ENCODE data around the gene UST.
"Not testable (repeated sequence)": the region's sequence is repeated elsewhere in the genome, so short reads cannot be mapped to it uniquely, and the experiment has no call there.

UST gene

GRCh38 chr6:149097794-149098193 lies 351.0 kb downstream of the UST start:
- DNase-seq (ENCODE audit: insufficient read length, low spot score), result no peak
- peak; percentile 26 for FAIRE-seq

DNA sequence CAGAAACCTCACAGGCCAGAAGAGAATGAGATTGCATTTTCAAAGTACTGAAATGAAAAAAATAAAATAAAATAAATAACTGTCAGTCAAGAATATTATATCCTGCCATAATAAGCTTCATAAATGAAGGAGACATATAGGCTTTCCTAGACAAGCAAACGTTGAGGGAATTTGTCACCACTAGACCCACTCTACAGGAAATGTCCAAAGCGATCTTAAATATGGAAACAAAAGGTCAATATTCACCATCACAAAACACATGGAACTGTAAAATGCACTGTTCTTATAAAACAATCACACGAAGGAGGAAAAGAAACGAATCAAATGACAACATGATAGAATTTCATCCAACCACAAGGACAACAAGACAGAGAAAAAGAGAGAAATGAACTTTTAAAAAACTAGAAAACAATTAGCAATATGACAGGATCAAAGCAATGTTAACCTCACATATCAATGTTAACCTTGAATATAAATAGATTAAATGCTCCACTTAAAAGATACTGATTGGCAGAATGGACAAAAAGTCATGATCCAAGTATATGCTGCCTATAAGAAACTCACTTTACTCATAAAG lies 352.0 kb downstream of the UST start:
- FAIRE-seq, result no peak
- DNase-seq (ENCODE audit: insufficient read length, low spot score), result no peak

DNA sequence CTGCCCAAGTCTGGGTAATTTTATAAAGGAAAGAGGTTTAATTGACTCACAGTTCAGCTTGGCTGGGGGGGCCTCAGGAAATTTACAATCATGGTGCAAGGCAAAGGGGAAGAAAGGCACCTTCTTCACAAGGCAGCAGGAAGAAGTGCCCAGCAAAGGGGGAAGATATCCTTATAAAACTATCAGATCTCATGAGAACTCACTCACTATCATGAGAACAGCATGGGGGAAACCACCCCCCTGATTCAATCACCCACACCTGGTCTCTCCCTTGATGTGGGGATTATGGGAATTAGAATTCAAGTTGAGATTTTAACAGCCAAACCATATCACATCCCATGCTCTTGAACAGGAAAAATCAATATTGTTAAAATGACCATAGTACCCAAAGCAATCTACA lies 355.5 kb downstream of the UST start:
- DNase-seq (ENCODE audit: insufficient read length, low spot score) (no peak), FAIRE-seq (no peak)

DNA sequence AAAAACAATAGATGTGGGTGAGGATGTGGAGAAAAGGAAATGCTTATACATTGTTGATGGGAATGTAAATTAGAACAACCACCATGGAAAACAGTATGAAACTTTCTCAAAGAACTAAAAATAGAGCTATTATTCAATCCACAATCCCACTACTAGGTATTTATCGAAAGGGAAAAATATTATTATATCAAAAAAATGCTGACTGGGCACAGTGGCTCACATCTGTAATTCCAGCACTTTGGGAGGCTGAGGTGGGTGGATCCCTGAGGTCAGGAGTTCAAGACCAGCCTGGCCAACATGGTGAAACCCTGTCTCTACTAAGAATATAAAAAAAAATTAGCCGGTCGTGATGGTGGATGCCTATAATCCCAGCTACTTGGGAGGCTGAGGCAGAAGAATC lies 357.1 kb downstream of the UST start:
- not testable (repeated sequence) for DNase-seq (ENCODE audit: insufficient read length, low spot score); FAIRE-seq

DNA sequence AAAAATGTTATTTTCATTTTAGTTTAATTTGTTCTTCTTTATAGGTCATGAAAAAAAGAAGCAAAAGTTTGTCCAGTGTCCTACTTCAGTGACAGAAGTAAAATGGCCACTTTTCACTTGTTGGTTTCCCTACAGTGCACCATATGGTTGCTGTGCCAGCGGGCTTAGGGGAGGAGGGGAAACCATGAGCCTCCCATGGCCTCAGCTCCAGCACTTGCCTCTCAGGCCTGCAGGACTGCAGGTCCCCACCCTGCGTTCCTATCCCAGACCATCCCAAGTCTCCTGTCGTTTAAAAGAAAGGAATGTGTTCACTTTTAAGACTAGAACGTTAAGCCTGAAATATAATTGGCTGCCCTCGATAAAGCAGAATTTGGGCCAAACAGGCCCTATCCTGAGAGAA lies 360.7 kb downstream of the UST start:
- FAIRE-seq, result no peak

GRCh38 chr6:149108038-149108748 lies 361.4 kb downstream of the UST start:
- DNase-seq (ENCODE audit: insufficient read length, low spot score), result no peak
- no peak for FAIRE-seq

More for the DNA sequence above, 360.7 kb downstream of the UST start:
- no peak for DNase-seq (ENCODE audit: insufficient read length, low spot score)

- FAIRE-seq, result no peak
These were observed 361.9 kb downstream of the UST start for GRCh38 chr6:149108749-149109100.

DNA sequence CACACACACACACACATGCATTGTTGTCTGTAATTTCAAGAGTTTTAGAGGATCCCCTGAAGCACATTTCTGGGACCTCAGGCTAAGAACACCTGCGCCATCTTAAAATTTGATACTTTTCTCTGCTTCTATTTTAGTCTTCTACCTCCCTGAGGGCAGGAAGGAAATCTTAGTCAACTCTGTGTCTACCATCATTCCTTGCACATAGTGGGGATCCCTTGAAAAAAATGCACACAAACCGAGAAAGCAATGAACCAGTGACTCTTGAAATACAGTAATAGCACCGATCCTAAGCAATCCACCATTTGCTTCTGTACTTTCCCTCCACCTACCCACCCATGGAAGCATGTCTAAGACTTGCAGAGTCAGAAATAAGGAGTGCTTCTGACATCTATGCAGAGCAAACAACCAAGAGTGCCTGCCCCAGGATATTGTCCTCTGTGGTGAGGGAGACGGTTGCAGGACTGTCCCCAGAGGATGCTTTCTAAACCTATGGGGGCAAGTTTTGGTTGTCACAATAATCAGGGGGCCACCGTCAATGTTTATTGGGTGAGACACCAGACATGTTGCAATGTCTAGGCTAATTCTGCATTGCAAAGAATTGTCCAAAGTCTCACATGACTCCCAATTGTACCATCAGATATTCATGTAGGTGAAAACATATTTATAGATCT lies 362.7 kb downstream of the UST start:
- DNase-seq (ENCODE audit: insufficient read length, low spot score) (no peak), FAIRE-seq (peak; percentile 60)

More at GRCh38 chr6:149108749-149109100, 361.9 kb downstream of the UST start:
- DNase-seq (ENCODE audit: insufficient read length, low spot score), result no peak

DNA sequence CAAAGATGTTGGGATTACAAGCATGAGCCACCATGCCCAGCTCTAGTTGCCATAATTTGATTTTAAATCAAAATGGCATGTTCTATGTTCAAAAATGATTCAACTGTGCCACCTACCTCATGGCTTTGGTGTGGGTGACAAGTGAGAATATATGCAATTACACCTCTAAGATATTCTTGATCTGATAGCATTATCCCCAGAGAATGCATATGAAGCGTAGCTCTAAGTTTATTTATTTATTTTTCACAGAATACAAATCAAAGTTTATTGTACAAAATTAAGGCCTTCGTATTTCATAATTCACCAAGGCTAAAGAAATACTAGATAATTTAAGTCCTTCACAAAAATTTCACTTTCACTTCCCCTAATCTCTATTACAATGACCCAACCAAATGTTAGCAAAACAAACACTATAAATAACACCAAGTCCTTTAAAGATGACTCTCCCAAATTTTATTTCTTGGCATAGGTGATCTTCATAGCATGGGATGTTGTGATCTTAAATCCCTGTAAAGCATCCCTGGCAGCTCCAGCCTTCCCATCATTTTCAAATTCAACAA lies 364.8 kb downstream of the UST start:
- DNase-seq (ENCODE audit: insufficient read length, low spot score), result no peak
- FAIRE-seq, result peak; percentile 91

DNA sequence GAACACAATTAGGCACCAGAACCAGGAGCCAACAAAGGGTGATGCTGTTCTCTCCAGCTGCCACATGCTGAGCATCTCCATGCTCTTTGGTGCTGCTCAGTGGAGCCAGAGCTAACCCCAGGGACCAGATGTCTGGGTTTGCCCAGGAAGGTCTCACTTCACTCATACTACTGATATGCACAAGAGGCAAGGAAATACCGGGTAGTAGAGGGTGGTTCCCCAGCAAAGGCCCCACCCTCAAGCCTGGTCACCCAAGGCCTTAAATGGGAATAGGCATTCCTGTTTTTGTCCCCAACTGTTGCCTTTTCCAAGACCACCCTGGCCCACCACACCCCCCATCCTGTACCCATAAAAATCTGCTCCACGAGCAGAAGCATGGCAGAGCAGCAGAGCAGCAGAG lies 366.1 kb downstream of the UST start:
- FAIRE-seq (peak; percentile 86), DNase-seq (ENCODE audit: insufficient read length, low spot score) (no peak)

DNA sequence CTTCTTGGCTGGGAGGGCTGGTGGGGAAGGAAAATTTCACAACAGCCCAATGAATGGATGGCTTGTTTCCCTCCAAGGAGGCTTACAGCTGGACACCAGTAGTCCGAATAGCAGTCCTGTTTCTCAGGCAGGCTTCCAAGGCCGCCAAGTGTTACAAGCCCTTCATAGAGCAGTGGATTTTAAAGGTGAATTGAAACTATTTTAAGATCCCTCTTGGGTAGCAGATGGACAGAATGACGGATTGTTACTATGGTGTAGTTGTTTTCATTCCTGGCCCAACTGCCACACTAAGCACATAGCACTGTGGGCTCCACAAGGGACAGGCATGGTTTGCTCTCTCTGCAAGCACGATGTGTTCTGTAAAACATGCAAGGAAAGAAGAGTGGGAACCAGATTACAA lies 367.3 kb downstream of the UST start:
- DNase-seq (ENCODE audit: insufficient read length, low spot score) (no peak), FAIRE-seq (no peak)

DNA sequence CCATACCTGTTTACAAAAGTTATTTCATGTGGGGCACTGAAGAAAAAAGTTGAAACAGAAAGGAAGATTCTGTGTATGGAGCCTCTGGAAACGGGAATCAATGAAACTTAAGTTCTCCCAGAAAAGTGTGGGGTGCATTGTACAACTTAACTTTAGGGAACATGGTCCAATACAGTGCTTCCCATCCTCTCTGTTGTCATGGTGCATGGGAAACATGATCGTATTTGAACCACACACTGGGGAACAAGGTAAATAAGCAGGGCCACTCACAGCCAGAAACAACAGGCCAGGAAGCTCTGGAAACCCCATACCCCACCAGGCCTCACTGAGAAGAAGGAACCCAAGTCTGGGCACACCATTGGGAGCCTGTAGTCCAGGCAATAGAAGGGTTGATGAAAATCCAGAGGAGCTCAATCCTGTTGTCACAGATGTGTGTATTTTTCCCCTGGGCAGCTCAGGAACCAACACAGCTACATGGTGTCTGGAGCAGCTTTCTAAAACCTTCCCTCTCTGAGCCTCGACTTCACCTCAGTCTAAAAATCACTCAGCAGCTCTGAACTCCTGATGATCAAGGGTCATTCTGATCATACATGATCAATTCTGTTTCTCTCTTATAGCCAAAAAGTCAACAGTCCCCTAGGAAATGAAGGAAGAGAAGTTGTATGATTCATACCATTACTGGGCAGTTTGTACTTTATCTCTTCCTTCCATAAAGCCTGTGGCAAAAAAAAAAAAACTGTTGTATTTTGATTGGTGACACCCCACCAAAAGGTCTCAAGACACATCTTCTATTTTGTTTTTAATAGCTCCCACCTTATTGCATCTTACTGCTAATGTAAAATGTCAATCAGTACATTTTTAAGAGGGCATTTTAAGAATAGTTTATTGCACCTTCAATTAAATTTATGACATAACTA lies 372.2 kb downstream of the UST start:
- no peak for DNase-seq (ENCODE audit: insufficient read length, low spot score)

DNA sequence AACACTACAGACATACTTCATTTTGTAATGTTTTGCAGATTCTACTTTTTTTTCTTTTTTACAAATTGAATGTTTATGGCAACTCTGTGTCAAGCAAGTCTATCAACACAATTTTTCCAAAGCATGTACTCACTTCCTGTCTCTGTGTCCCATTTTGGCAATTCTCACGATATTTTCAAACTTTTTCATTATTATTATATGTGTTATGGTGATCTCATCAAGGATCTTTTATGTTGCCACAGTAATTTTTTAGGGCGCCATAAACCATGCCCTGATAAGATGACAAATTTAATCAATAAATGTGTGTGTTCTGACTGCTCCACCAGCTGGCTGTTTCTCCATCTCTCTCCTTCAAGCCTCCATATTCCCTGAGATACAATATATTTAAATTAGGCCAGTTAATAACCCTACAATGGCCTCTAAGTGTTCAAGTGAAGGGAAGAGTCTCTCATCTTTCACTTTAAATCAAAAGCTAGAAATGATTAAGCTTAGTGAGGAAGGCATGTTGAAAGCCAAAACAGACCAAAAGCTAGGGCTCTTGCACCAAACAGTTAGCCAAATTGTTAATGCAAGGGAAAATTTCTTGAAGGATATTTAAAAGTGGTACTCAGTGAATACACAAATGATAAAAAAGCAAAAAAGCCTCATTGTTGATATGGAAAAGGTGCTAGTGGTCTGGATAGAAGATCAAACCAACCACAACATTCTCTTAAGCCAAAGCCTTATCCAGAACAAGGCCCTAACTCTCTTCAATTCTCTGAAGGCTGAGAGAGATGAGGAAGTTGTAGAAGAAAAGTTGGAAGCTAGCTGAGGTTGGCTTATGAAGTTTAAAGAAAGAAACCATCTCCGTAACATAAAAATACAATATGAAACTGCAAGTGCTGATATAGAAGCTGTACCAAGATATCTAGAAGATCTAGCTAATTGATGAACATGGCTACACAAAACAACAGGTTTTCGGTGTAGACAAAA lies 376.3 kb downstream of the UST start:
- no peak for FAIRE-seq

More for the DNA sequence above, 372.2 kb downstream of the UST start:
- no peak for FAIRE-seq

GRCh38 chr6:149125309-149125708 lies 378.5 kb downstream of the UST start:
- DNase-seq (ENCODE audit: insufficient read length, low spot score) (no peak), FAIRE-seq (no peak)

More for the DNA sequence above, 376.3 kb downstream of the UST start:
- DNase-seq (ENCODE audit: insufficient read length, low spot score), result no peak
